ENCODE results near the gene PAX8. TPM values are rescaled to one million over a fixed set of nuclear protein-coding genes. Genes with fewer than 3 reads are reported as not detected.

The PAX8 gene
- total and polyA plus RNA-seq, 2 of the 13 experiments (the other 11 are each of a cell fraction or from before 2014, with no cell fraction given), result 1.5 to 8.8 TPM

DNA sequence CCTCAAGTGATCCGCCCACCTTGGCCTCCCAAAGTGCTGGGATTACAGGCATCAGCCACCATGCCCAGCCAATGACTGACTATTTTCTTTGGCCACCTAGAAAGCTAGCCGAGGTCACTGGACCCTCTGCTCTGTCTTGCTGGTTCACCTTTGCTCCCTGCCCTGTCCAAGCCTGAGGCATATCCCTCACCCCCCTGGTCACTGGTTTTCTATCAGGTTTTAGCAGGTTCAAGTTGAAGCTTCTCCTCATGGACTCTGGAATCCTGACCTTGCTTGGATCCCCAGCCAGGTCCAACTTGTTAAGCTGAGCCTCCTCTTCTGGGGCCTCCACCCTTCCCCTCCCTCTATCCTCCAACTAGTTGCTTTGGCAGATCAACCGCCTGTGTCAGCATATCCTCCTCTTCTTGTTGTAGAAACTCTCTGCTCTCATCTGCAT lies 33.4 kb downstream of the PAX8 start (continued):
- TF ChIP-seq, protein P1, sequence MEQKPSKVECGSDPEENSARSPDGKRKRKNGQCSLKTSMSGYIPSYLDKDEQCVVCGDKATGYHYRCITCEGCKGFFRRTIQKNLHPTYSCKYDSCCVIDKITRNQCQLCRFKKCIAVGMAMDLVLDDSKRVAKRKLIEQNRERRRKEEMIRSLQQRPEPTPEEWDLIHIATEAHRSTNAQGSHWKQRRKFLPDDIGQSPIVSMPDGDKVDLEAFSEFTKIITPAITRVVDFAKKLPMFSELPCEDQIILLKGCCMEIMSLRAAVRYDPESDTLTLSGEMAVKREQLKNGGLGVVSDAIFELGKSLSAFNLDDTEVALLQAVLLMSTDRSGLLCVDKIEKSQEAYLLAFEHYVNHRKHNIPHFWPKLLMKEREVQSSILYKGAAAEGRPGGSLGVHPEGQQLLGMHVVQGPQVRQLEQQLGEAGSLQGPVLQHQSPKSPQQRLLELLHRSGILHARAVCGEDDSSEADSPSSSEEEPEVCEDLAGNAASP (CRISPR knock-in tag; IDR thresholded peaks at IDR 0.05; ENCODE audit: borderline replicate concordance), result peak; percentile 58; the same call in 1 of the 2 replicates
- 0 out of 2 replicates have a peak, but pooled peaks have one; percentile 16 for TF ChIP-seq POGZ (CRISPR knock-in tag; IDR thresholded peaks at IDR 0.05)
- TF ChIP-seq AHR (CRISPR knock-in tag; IDR thresholded peaks at IDR 0.05), result no peak
- TF ChIP-seq, protein P2, sequence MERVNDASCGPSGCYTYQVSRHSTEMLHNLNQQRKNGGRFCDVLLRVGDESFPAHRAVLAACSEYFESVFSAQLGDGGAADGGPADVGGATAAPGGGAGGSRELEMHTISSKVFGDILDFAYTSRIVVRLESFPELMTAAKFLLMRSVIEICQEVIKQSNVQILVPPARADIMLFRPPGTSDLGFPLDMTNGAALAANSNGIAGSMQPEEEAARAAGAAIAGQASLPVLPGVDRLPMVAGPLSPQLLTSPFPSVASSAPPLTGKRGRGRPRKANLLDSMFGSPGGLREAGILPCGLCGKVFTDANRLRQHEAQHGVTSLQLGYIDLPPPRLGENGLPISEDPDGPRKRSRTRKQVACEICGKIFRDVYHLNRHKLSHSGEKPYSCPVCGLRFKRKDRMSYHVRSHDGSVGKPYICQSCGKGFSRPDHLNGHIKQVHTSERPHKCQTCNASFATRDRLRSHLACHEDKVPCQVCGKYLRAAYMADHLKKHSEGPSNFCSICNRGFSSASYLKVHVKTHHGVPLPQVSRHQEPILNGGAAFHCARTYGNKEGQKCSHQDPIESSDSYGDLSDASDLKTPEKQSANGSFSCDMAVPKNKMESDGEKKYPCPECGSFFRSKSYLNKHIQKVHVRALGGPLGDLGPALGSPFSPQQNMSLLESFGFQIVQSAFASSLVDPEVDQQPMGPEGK (CRISPR knock-in tag; IDR thresholded peaks at IDR 0.05), result peak; percentile 54
- TF ChIP-seq, protein P3, sequence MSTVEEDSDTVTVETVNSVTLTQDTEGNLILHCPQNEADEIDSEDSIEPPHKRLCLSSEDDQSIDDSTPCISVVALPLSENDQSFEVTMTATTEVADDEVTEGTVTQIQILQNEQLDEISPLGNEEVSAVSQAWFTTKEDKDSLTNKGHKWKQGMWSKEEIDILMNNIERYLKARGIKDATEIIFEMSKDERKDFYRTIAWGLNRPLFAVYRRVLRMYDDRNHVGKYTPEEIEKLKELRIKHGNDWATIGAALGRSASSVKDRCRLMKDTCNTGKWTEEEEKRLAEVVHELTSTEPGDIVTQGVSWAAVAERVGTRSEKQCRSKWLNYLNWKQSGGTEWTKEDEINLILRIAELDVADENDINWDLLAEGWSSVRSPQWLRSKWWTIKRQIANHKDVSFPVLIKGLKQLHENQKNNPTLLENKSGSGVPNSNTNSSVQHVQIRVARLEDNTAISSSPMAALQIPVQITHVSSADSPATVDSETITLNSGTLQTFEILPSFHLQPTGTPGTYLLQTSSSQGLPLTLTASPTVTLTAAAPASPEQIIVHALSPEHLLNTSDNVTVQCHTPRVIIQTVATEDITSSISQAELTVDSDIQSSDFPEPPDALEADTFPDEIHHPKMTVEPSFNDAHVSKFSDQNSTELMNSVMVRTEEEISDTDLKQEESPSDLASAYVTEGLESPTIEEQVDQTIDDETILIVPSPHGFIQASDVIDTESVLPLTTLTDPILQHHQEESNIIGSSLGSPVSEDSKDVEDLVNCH (CRISPR knock-in tag; IDR thresholded peaks at IDR 0.05), result no peak
- 0 out of 2 replicates have a peak, but pooled peaks have one; percentile 39 for TF ChIP-seq ZNF335 (CRISPR knock-in tag; IDR thresholded peaks at IDR 0.05)
- TF ChIP-seq GATAD2A (CRISPR knock-in tag; IDR thresholded peaks at IDR 0.05), result peak; percentile 38; the same call in 1 of the 2 replicates
- peak; percentile 77; the same call in 1 of the 2 replicates for TF ChIP-seq ZNF543 (CRISPR knock-in tag; IDR thresholded peaks at IDR 0.05)
- TF ChIP-seq ZC3H4 (CRISPR knock-in tag; IDR thresholded peaks at IDR 0.05; ENCODE audit: borderline replicate concordance), result no peak
- TF ChIP-seq FOSL1 (CRISPR knock-in tag; IDR thresholded peaks at IDR 0.05; ENCODE audit: borderline replicate concordance), result no peak
- TF ChIP-seq ZNF678 (CRISPR knock-in tag; IDR thresholded peaks at IDR 0.05), result 0 out of 2 replicates have a peak, but pooled peaks have one; percentile 11
- TF ChIP-seq ZBTB7B (CRISPR knock-in tag; IDR thresholded peaks at IDR 0.05), result peak; percentile 41; the same call in 1 of the 2 replicates
- TF ChIP-seq NCOR1 (IDR thresholded peaks at IDR 0.05; ENCODE audit: borderline replicate concordance, low read length), result peak; percentile 27; the same call in 1 of the 2 replicates
- TF ChIP-seq ZNF460 (CRISPR knock-in tag; IDR thresholded peaks at IDR 0.05; ENCODE audit: borderline replicate concordance), result peak; percentile 95
- TF ChIP-seq, protein P4, sequence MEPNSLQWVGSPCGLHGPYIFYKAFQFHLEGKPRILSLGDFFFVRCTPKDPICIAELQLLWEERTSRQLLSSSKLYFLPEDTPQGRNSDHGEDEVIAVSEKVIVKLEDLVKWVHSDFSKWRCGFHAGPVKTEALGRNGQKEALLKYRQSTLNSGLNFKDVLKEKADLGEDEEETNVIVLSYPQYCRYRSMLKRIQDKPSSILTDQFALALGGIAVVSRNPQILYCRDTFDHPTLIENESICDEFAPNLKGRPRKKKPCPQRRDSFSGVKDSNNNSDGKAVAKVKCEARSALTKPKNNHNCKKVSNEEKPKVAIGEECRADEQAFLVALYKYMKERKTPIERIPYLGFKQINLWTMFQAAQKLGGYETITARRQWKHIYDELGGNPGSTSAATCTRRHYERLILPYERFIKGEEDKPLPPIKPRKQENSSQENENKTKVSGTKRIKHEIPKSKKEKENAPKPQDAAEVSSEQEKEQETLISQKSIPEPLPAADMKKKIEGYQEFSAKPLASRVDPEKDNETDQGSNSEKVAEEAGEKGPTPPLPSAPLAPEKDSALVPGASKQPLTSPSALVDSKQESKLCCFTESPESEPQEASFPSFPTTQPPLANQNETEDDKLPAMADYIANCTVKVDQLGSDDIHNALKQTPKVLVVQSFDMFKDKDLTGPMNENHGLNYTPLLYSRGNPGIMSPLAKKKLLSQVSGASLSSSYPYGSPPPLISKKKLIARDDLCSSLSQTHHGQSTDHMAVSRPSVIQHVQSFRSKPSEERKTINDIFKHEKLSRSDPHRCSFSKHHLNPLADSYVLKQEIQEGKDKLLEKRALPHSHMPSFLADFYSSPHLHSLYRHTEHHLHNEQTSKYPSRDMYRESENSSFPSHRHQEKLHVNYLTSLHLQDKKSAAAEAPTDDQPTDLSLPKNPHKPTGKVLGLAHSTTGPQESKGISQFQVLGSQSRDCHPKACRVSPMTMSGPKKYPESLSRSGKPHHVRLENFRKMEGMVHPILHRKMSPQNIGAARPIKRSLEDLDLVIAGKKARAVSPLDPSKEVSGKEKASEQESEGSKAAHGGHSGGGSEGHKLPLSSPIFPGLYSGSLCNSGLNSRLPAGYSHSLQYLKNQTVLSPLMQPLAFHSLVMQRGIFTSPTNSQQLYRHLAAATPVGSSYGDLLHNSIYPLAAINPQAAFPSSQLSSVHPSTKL (CRISPR knock-in tag; IDR thresholded peaks at IDR 0.05), result peak; percentile 54; the same call in 1 of the 2 replicates
- TF ChIP-seq ZMAT3 (CRISPR knock-in tag; conservative IDR thresholded peaks at IDR 0.05), result no peak
- peak; percentile 26; the same call in 1 of the 2 replicates for TF ChIP-seq ZMYM4 (CRISPR knock-in tag; IDR thresholded peaks at IDR 0.05)
- TF ChIP-seq ZNF644 (CRISPR knock-in tag; IDR thresholded peaks at IDR 0.05; ENCODE audit: low read depth), result peak; percentile 46; the same call in 1 of the 2 replicates
- TF ChIP-seq, protein P5, sequence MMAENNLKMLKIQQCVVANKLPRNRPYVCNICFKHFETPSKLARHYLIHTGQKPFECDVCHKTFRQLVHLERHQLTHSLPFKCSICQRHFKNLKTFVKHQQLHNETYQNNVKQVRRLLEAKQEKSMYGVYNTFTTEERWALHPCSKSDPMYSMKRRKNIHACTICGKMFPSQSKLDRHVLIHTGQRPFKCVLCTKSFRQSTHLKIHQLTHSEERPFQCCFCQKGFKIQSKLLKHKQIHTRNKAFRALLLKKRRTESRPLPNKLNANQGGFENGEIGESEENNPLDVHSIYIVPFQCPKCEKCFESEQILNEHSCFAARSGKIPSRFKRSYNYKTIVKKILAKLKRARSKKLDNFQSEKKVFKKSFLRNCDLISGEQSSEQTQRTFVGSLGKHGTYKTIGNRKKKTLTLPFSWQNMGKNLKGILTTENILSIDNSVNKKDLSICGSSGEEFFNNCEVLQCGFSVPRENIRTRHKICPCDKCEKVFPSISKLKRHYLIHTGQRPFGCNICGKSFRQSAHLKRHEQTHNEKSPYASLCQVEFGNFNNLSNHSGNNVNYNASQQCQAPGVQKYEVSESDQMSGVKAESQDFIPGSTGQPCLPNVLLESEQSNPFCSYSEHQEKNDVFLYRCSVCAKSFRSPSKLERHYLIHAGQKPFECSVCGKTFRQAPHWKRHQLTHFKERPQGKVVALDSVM (CRISPR knock-in tag; IDR thresholded peaks at IDR 0.05), result peak; percentile 97
